Stimulated activated CD4-positive, alpha-beta T cell treated with anti-CD3 and anti-CD28 coated beads, TNF-alpha, amount 100 ng/mL, for 24 hours (primary cell): ENCODE measurements around the gene MMP15.
A peak's percentile ranks its signal among the peaks of the same experiment; 100 is the strongest.
"Not testable (repeated sequence)": the region's sequence is repeated elsewhere in the genome, so short reads cannot be mapped to it uniquely, and the experiment has no call there.

Experiments used
- DNase-seq, 3 experiments: peaks; one replicate each; pipeline ENCODE4 v3.0.0-alpha.2; 2020; ENCODE audit warnings: low read depth in 3 of 3

Gene MMP15

DNA sequence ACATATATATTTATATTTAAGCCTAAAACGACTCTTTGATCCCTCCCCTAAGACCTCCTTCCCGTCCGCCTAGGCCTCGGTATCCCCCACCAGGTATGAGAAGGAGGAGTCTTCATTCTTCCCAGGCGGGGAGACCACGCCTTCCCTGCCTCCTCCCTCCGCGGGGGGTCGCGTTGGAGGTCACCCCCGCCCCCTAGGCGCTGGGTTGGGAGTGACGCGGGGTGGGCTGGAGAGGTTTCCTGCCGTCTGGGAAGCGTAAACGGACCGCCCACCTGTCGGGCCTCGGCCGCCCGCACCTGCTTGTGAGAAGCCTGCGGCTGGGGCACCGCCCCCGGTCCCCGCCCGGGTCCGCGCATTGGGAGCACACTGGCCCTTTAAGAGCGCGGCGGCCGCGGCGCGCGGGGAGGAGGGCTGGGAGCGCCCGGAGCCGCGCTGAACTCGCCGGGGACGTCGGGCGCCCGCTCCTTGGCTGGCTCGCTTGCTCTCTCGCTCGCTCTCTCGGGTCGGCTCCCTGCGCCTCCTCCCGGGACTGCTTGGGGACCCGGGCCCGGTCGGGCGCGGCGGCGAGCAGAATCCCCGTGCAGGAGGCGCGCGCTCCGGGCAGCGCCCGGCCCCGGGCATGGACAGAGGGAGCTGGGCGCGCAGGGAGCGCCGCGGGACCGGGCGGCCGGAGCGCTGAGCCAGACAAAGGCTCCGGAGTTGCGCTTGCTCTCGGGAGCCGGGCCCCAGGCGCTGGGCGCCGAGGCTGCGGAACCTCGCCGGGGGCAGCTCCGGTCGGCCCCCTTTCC is at the start of gene MMP15:
TSS of gene MMP15 (plus strand) at position 404 of the 788 bp plus-strand sequence. CDS start 597 bp downstream, outside the sequence.
- peak; percentile 31 to 68 (median 40) for DNase-seq

DNA sequence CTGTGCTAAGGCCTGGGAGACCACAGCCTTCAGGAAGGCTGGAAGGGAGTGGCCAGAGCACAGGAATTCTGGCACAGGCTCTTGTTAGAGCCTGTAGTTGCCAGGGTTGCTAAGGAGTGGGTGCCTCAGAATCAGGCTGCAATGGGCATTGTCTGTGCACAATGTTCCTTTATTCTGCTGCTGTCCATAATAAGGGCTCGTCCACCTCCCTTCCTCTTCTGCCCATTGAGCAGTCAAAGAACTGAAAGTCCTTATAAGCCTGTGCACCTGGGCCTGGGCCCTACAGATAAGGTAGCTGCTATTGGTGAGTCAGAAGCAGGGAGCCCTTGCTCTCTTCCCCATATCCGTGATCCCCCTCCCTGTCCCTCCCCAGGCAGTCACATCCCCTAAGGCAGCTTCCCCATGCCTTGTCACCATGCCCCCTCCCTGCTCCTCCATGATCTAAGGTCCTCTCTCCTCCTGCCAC is 49.2 kb upstream of the MMP15 start:
- DNase-seq: no peak

DNA sequence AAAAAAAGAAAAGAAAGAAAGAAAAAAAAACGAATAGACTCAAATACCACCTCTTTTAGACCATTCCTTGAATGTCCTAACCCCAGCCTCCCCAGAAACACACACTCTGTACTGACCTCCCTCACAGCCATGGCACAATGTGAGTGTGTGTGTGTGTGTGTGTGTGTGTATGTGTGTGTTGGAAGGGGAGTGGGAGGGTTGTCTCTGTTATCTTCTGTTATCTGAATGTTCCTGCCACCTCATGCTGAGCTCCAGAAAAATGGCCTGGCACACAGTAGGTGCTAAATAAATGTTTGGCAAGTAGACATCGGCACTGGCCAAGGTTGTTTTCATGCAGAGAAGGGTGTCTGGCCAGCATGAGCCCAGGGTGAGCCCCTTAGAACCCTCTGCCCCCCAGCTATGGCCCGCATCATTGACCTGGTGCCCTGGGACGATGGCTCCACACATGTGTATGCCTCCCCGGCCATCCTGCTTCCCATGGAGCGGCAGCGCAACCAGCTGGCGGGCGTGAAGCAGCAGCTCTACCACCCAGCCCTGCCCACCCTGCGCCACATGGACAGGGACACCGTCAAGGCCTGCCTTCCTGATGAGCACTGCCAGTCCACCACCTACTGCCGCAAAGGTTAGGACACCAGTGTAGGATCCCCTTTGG is 48.0 kb upstream of the MMP15 start:
- DNase-seq: no peak

DNA sequence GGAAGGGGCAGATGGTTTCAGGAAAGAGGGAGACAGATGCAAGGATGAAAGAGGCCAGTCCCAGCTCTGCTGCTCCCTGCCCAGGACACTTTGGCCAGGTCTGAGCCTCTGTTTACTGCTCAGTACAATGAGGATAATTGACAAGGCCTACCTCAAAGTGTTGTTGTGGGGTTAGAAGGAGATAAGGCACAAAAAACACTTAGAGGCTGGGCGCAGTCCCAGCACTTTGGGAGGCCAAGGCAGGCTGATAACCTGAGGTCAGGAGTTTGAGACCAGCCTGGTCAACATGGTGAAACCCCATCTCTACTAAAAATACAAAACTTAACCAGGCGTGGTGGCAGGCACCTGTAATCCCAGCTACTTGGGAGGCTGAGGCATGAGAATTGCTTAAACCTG is 47.5 kb upstream of the MMP15 start:
- DNase-seq: not testable (repeated sequence)

DNA sequence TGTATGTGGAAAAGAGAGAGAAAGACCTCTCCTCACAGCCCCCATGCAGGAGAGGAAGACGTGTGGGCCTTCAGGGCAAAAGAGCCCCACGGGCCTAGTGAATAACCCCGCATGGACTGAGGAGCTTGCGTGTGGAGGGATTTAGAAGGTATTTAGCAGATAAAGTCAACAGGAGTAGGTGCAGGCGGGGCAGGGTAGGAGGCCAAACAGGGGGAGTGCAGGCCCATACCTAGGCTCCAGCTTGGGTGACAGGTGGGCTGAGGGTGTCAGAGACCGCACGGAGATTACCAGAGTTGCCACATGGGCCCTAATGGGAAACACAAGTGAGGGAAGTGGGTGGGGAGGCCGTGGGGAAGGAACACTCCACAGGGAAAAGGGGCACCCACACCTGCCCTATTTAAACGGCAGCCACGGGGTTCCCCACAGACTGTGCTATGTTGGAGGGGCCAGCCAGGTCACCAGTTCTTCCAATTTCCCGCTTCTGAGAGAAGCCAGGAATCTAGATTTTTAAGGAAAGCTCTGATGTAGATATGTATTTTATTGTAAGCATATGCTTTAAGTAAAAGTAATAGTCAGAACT is 46.5 kb upstream of the MMP15 start:
- DNase-seq: no peak

DNA sequence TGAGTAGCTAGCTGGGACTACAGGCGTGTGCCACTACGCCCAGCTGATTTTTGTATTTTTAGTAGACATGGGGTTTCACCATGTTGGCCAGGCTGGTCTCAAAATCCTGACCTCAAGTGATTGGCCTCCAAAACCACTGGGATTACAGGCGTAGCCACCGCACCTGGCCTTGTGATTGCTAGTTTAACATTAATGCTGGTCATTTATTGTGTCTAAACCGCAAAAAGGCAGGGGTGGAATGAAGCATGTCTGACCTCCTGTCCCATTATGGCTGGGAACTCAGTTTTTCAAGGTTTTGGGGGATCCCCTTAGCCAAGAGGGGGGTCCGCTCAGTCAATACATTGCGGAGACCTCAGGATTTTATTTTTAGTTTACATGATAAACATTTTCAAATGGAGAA is 43.9 kb upstream of the MMP15 start:
- no peak for DNase-seq

DNA sequence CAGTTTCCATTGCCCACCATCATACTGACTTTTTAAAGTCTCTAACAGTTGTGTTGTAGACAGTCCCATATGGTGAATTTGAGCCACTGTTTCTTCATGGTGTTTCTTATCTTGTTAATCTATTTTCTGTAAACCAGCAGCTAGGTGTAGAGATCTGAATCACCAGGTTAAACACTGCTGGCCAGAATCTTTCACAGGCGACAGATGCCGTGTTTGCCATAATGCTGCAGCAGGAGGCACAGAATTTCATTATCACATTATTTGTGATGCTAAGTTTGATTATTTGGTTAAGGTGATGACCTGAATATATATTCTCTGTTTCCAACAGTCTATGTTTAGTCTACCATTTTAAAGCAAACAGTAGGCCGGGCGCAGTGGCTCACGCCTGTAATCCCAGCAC is 43.2 kb upstream of the MMP15 start:
- no peak for DNase-seq

DNA sequence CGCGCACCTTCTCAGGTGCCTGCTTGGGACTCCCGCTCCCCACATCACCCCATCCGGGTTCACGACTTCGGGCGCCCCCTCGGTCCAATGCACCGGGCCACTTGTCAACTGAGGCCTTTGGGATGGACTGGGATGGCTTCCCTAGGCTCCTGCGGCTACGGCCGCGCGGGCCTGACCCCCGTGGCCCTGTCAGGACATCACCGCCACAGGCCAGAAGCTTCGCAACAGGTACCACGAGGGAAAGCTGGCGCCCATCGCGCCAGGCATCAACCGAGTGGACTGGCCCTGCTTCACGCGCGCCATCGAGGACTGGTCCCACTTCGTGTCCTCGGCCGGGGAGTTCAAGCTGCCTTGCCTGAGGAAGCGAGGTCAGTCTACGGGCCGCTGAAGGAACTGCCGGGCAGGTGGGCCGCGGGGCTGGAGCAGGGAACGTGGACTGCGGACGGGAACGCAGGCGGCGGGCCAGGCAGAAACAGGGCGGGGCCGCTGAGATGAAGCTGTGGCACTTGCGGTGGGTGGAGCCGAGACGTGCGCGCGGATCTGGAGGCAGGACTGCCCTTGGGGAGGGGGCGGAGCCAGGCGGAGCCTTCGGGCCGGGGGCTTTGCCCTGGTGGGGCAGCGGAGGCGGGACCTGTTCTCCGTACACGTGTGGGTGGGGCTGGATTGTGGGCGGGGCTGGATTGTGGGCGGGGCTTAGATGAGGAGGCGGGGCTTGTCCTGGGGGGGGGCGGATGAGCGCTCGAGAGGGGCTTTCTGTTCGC is 40.9 kb upstream of the MMP15 start:
- peak; percentile 78 to 92 (median 83) for DNase-seq

DNA sequence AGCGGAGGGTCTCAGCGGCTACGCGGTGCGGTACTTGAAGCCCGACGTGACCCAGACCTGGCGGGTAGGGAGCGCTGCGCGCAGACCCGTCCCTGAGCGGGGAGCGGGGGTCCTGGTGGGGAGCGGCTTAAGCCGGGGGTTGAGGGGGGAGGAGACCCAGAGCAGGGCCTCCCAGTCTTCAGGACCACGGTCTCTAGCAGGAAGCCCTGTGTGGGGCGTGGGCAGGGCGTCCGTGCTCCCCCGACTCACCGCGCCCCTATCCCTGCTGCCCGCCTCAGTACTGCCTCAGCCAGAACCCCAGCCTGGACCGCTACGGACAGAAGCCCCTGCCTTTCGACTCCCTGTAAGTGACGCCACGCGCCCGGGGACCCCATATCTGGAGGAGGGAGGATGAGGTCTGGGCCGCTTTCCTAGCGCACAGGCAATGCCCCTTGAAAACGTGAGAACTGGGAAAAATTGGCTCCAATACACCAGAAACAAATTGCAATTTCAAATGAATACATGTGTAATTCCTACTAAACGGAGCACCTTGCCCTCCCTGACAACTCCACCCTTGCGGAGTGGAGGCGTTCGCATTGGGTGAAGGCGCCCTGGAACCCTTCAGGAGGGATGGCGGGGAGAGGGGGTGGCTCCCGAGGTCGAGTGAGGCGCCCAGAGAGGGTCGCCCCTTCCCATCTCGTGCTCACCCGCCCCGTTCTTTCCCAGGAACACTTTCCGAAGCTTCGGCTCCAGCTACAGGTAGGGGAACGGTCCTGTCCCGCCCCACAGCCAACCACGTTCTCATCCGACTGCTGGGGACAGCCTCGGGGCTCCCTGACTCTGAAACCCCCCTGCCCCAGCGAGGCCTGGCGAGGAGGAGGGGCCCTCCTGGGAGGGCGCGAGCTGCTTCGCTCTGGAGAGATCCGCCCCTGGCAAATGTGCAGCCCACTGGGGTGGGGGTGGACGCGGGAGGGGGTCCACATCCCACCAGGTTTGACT is 40.1 kb upstream of the MMP15 start:
- DNase-seq: no peak

DNA sequence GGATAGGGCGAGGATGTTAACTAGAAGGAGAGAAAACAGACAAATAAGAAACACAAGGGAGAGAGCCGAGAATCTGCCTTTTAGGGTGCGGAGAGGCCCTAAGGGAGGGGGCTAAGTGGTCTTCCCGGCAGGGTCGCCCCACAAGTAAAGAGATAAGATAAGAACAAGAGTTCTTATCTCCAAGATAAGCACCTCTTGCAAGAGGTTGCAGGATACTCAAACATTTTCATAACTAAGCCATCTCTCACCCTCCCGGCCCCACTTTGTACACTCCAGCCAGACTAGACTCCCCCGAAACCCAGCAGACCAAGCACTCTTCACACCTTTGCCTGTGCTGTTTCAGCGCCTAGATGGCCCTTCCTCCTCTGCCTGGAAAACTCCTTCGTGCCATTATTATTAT is 39.4 kb upstream of the MMP15 start:
- DNase-seq: no peak

DNA sequence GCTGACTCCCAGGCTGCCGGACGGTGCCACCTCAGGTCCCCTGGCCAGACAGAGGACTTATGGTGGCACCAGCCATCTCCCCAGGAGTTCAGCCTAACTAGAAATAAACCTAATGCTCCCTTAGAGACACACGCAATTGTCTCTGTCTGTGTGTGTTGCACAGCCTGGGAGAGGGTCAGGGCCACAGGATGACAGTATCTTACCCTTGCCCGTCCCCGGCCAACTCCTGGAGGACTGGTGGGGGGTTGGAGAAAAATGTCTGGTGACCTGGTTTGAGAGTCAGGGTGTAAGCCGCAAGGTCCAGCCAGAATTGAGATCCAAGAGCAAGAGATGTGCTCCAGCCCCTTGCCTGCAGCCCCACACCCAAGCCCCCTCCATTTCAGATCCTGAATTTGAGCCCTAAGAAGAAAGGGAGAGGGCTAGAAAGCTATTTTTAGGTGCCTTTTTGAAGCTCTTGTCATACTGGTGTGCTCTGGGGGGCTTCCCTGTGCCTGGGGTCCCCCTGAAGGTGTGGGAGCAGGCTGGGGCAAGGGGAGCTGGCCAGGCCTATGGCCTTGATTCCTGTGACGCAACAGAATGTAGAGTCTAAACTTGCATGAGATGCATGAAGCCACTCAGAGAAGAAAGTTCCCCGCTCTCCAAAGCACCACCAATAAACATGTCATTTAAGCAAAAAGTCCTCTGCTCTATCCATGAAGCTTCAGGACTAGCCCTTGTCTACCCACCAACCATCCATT is 37.9 kb upstream of the MMP15 start:
- no peak for DNase-seq

DNA sequence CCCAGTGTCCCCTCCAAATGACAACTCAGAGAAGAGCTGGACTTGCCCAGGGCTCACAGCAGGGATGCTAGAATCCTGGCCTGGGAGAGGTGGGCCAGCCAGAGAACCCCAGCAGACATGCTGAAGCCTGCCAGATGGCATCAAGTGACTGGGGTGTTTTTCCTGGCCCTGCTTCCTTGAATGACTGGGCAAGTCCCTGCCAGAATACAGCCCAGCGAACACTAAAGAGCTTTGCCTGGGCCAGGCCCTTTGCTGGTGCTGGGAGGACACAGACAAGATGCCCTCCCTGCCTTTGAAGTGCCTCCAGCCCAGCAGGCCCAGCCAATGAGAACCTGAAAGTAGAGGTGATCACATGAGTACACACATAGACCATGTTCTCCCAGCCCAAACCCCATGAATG is 36.6 kb upstream of the MMP15 start:
- DNase-seq: no peak

DNA sequence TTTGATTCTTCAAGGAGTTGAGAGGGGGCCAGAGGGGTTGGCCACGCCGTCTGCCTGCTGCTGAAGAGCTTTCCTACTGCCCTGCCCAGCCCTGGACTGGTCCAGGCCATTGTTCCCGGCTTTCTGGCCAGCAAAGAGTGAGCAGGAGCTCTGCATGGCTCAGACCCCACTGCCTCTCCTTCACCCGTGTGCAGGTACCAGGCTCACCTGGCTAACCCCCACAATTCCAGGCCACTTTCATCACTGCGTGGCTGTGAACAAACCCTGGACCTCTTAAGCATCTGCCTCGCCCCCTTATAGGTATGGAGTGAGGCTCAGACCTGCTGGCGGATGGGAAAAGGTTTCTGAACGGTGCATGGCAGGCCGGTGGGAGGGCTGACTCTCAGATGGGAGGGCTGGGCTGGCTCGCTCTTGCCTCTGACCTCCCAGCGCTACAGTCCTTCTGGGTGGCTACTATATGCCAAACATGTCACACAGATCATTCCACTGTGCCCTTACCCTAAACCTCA is 33.9 kb upstream of the MMP15 start:
- no peak for DNase-seq

DNA sequence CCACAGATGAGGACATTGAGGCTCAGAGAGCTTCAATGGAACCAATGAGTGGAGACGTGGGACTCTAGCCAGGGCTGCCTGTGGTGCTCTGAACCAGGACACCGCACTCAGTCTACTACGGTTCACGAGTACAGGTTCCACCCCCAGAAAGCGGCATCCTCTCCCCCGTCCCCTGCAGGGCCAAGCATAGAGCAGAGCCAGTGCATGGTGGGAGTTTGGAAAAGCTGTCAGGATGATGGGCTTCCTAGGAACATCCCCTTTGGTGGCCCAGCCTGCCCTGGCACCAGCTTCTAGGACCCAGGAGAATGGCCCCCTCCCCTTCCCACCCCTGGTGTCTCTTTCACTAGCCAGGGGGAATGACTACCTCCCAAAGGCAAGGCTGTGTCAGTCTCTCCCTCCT is 33.5 kb upstream of the MMP15 start:
- no peak for DNase-seq

DNA sequence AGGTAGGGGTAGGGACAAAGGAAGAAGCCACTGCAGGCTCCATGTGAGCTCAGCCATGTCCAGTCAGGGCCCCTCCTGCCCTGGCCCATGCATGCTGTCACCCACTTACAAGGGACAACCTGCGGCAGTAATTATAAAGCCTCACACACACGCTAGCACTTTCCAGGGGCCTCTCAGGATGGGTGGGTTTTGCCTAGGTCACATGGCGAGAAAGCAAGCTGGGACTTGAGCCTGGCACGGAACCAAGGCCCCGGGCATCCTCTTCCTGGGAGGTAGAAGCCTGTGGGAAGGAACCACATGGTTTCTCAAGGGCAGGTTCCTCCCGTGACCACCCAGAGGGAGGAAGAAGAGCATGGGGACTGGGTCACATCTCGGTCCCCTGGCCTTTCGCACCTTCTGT is 32.1 kb upstream of the MMP15 start:
- no peak for DNase-seq

DNA sequence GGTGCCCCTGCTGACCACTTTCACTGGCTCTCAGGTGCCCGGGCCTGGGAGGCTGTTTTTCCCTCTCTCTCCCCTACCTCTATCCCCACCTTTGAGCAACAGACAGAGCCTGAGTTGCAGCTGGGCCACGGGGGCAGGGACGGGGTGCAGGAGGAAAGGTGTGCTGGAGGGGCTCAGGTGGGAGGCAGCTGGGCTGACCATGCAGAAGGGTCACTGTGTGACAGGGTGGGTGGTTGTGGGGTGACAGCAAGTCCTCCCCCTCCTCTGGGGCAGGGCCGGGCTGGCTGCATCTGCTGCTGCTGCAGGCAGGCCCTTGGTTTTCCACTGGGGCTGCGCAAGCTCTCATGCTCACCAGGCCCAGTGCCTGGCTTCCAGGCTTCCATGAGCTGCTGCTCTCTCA is 31.7 kb upstream of the MMP15 start:
- no peak for DNase-seq

DNA sequence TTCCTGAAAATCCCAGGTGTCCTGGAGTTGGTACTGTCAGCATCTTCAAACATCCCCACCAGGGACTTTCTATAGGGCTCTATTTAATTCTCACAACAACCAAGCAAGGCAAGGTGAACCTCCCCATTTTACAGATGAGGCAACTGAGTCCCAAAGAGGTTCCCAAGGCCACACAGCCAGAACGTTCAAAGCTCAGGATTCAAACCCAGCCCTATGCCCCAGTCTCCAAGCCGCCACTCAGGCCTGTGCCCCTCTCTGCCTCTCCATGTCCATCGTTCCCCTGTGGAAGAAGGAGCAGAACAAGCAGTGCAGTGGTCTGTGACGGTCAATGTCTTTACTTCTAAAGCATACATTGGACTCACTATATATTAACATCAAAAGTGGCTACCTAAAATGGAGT is 31.2 kb upstream of the MMP15 start:
- no peak for DNase-seq

DNA sequence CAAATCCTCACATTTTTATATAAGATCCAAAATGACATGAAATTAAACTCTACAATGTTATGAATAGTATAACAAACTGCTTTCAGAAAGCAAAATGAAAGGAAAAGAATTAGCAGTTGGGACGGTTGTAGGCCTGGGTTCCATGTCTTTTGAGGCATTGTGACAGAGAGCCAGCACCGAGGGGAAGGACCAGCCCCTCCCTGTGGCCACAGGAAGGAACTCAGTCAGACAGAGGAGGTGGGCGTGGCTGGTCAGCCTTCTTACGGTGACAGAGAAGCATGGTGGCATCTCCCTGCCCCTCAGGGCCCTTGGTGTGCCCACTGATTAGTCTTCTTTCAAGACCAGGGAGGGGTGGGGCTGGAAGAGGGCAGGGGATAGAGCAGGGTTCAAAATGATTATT is 30.8 kb upstream of the MMP15 start:
- DNase-seq: peak in 1 of 3 experiments; percentile 41

DNA sequence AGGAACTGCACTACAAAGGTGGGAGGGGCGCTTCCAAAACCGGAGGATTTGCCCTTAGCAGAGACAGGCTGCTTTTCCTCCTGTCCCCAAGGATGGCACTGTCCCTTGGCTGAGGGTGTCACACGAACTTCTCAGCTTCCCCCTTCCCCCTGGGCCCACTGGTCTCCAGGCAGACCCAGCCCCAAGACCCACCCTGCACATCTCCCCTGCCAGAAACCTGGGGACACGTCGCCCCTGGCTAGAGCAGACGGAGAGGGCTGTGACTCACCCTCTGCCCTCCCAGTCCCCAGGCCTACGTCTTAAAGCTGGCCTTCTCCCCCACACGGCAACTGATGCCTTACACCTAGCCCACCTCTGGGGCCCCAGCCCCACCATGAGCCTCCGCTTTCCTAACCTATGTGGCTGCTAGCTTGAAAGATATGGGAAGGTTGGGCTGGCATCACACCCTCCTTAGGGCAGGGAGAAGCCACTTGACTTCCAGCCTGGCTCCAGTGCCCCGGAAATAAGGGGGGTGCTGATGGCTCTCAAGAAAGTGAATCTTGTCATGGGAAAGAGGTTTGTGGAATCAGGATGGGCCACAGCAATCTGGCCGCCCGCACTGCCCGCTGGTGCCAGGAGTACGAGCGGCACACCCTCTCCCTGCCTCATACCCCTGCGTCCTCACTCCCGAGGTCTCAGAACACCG is 29.7 kb upstream of the MMP15 start:
- no peak for DNase-seq
